Renal cortex interstitium (tissue), 15 donors: ENCODE measurements around the gene C19orf12. TPM values are rescaled to one million over a fixed set of nuclear protein-coding genes. Genes with fewer than 3 reads are reported as not detected.

Source experiments
- DNase-seq, 11 donors: peaks; one replicate each; pipeline ENCODE4 v3.0.0-alpha.2; 2013; ENCODE audit warnings: low read depth in 9 of 11, low spot score in 4 of 11; ENCODE audit errors: extremely low read depth in 1 of 11
- long read RNA-seq, 16 experiments: transcript quantifications; one replicate each; lab custom pipeline, GENCODE V29; 2026
- polyA plus RNA-seq, 3 donors: library from polyadenylated mRNA; unstranded; fragments of 120-200 nt; gene quantifications; one replicate each; pipeline ENCODE4 v1.2.1, GENCODE V29; 2013; ENCODE audit not compliant: insufficient read length in 3 of 3

Gene C19orf12
- polyA plus RNA-seq = 10 to 100 TPM; 24.5 to 26.9 (median 26.6) TPM
- long read RNA-seq, donor 1, transcript C19orf12-201 (3 exons, 2,464 nt) = major isoform, 8 of 11 reads
- long read RNA-seq, donor 1, partial matches to known transcripts = 0 of 11 reads
- long read RNA-seq, donor 1, other reads (novel, unspliced or antisense) = 0 of 11 reads
- long read RNA-seq, donor 2, transcript C19orf12-201 (3 exons, 2,464 nt) = major isoform, 9 of 12 reads
- long read RNA-seq, donor 2, partial matches to known transcripts = 0 of 12 reads
- long read RNA-seq, donor 2, other reads (novel, unspliced or antisense) = 0 of 12 reads
- long read RNA-seq, donor 3, full-length matches to known transcripts = 12 of 12 reads
- long read RNA-seq, donor 3, partial matches to known transcripts = 0 of 12 reads
- long read RNA-seq, donor 3, other reads (novel, unspliced or antisense) = 0 of 12 reads
- long read RNA-seq, donor 4, partial matches to known transcripts = 5 of 11 reads
- long read RNA-seq, donor 4, other reads (novel, unspliced or antisense) = 0 of 11 reads
- long read RNA-seq, donor 5, full-length matches to known transcripts = 20 of 20 reads
- long read RNA-seq, donor 5, partial matches to known transcripts = 0 of 20 reads
- long read RNA-seq, donor 5, other reads (novel, unspliced or antisense) = 0 of 20 reads
- long read RNA-seq, donor 6, transcript C19orf12-201 (3 exons, 2,464 nt) = major isoform, 6 of 15 reads
- long read RNA-seq, donor 6, partial matches to known transcripts = 8 of 15 reads
- long read RNA-seq, donor 6, other reads (novel, unspliced or antisense) = 0 of 15 reads
- long read RNA-seq, donor 7, transcript C19orf12-201 (3 exons, 2,464 nt) = major isoform, 10 of 17 reads
- long read RNA-seq, donor 7, partial matches to known transcripts = 0 of 17 reads
- long read RNA-seq, donor 7, other reads (novel, unspliced or antisense) = 0 of 17 reads
- long read RNA-seq, donor 8, full-length matches to known transcripts = 22 of 22 reads
- long read RNA-seq, donor 8, partial matches to known transcripts = 0 of 22 reads
- long read RNA-seq, donor 8, other reads (novel, unspliced or antisense) = 0 of 22 reads
- long read RNA-seq, donor 9, transcript C19orf12-201 (3 exons, 2,464 nt) = major isoform, 6 of 9 reads
- long read RNA-seq, donor 9, partial matches to known transcripts = 0 of 9 reads
- long read RNA-seq, donor 9, other reads (novel, unspliced or antisense) = 0 of 9 reads
- long read RNA-seq, donor 10, transcript C19orf12-201 (3 exons, 2,464 nt) = major isoform, 8 of 9 reads
- long read RNA-seq, donor 10, partial matches to known transcripts = 0 of 9 reads
- long read RNA-seq, donor 10, other reads (novel, unspliced or antisense) = 0 of 9 reads
- long read RNA-seq, donor 11, transcript C19orf12-201 (3 exons, 2,464 nt) = major isoform, 5 of 11 reads
- long read RNA-seq, donor 11, transcript C19orf12-204 (2 exons, 1,912 nt) = major isoform, 5 of 11 reads
- long read RNA-seq, donor 11, partial matches to known transcripts = 0 of 11 reads
- long read RNA-seq, donor 11, other reads (novel, unspliced or antisense) = 0 of 11 reads
- long read RNA-seq, donor 12, partial matches to known transcripts = 0 of 4 reads
- long read RNA-seq, donor 12, other reads (novel, unspliced or antisense) = 0 of 4 reads
- long read RNA-seq, donor 13, transcript C19orf12-204 (2 exons, 1,912 nt) = minor isoform, 5 of 23 reads
- long read RNA-seq, donor 13, transcript C19orf12-201 (3 exons, 2,464 nt) = major isoform, 17 of 23 reads
- long read RNA-seq, donor 13, partial matches to known transcripts = 0 of 23 reads
- long read RNA-seq, donor 13, other reads (novel, unspliced or antisense) = 0 of 23 reads
- long read RNA-seq, donor 14, transcript C19orf12-201 (3 exons, 2,464 nt) = major isoform, 11 of 13 reads
- long read RNA-seq, donor 14, partial matches to known transcripts = 0 of 13 reads
- long read RNA-seq, donor 14, other reads (novel, unspliced or antisense) = 0 of 13 reads
- long read RNA-seq, donor 15, partial matches to known transcripts = 0 of 4 reads
- long read RNA-seq, donor 15, other reads (novel, unspliced or antisense) = 0 of 4 reads
- long read RNA-seq, donor 16, transcript C19orf12-204 (2 exons, 1,912 nt) = minor isoform, 6 of 23 reads
- long read RNA-seq, donor 16, transcript C19orf12-201 (3 exons, 2,464 nt) = major isoform, 14 of 23 reads
- long read RNA-seq, donor 16, partial matches to known transcripts = 0 of 23 reads
- long read RNA-seq, donor 16, other reads (novel, unspliced or antisense) = 0 of 23 reads

- DNase-seq = peak in 6 of 11 donors; percentile 48 to 69 (median 54)
Observed at GRCh38 chr19:29714953-29715700, at the start of gene C19orf12. C19orf12 (minus strand) TSS chr19:29715261; CDS start chr19:29708413, 6,848 bp downstream.

- no peak for DNase-seq
Observed at GRCh38 chr19:29764361-29764760, 49.3 kb upstream of the C19orf12 start.

GRCh38 chr19:29763196-29763595 is 48.1 kb upstream of the C19orf12 start:
- no peak for DNase-seq

GRCh38 chr19:29761575-29762232 is 46.6 kb upstream of the C19orf12 start:
- peak in 1 of 11 donors; percentile 22 for DNase-seq

GRCh38 chr19:29760752-29761502 is 45.9 kb upstream of the C19orf12 start:
- DNase-seq = no peak

- no peak for DNase-seq
Observed at GRCh38 chr19:29759359-29759758, 44.3 kb upstream of the C19orf12 start.

- DNase-seq = no peak
Observed at GRCh38 chr19:29758863-29759262, 43.8 kb upstream of the C19orf12 start.

GRCh38 chr19:29757551-29757950 is 42.5 kb upstream of the C19orf12 start:
- DNase-seq = no peak

GRCh38 chr19:29753934-29754305 is 38.9 kb upstream of the C19orf12 start:
- no peak for DNase-seq

- DNase-seq = no peak
Observed at GRCh38 chr19:29753190-29753933, 38.3 kb upstream of the C19orf12 start.

GRCh38 chr19:29752450-29753025 is 37.5 kb upstream of the C19orf12 start:
- no peak for DNase-seq

- DNase-seq = no peak
Observed at GRCh38 chr19:29751932-29752331, 36.9 kb upstream of the C19orf12 start.

GRCh38 chr19:29750001-29750400 is 34.9 kb upstream of the C19orf12 start:
- DNase-seq = no peak
